IPS DF 4.7 (cell line): ENCODE data around the gene ERCC4.
"Not testable (repeated sequence)": the region's sequence is repeated elsewhere in the genome, so short reads cannot be mapped to it uniquely, and the experiment has no call there.

Experiments used
- DNase-seq: peaks from one replicate; pipeline ENCODE4 v3.0.0-alpha.2; 2013; ENCODE audit warnings: low spot score; ENCODE audit errors: extremely low read depth

The ERCC4 gene

DNA sequence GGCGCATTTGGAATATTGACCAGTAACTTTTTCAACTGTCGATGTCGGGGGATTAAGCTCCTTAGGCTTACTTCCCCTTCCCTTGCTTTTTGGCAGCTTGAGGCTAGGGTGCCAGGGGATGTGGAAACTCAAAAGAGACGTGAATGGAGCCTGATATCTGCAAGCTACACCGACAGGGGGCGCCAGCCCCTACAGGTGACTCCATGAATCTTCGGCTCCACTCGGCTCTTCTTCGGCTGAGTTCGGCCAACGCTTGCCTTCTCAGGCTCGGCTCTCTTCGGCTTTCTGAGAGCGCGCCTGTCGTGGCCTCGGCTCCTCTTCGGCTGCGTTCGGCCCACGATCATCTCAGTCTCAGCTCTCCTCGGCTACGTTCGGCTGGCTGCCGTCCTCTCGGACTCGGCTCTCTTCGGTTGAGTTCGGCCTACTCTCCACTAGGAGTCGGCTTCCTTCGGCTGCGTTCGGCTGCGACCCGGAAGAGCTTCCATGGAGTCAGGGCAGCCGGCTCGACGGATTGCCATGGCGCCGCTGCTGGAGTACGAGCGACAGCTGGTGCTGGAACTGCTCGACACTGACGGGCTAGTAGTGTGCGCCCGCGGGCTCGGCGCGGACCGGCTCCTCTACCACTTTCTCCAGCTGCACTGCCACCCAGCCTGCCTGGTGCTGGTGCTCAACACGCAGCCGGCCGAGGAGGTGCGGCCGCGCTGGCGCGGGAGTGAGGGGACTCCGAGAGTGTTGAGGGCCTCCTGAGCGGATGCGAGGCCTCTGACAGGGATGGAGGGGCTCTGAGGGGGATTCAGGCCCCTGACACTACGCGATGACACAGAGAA, at the start of gene ERCC4:
Gene ERCC4, plus strand, starts transcription at position 472 of the 827 bp plus-strand sequence. Its CDS starts 12 bp downstream, at position 484.
- DNase-seq = peak; percentile 99

DNA sequence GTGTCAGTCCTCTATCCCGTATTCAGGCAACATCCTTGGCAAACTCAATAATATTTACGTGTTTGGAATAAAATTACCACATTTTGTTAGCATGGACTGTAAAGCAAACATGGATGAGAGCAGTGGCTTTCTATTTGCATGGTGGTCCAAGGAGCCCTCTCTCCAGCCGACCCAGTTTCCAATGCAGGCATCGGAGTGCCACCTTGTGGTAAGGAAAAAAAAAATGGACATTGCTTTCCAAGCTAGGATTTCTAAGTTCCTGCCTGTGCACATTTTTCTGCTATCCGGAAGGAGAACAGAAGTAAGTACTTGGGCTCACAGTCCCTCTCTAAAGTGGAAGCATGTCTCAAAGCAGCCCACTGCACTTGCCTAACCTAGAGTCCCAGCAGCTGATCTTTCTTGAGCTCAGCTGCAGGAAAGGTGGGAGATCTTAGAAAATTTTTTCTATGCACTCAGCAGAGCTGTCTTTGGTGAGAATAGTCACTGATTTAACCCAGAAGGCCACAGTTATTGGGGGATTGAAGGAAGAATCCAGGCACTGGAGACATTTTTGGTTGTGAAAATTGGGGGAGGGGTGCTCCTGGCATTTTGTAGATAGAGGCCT, 46.0 kb upstream of the ERCC4 start:
- peak; percentile 14 for DNase-seq

DNA sequence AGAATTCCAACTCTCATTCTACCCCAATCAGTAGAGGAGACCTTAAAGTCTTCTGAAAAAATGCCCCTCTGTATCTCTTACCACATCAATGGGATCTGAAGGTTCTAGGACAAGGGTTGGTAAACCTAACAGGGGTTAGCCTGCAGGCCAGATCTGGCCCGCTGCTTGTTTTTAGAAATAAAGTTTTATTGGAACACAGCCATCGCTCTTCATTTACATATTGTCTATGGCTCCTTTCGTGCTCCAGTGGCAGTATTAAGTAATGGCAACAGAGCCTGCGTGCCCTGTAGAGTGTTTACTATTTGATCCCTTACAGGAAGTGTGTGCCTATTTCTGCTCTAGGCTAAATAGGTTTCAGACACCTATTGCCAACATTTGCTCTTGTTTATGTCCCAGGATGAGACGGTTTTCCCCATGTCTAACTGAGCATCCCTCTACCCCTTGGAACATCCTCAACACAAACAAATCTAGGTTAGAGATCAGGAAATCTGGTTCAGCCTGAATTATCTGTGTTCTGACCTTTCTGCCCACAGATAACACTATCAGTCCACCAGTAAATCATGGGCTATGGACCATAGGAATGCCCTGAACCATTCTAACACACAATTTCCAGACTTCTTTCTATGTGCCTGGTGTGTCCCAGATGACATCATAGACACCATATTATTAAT, 44.2 kb upstream of the ERCC4 start:
- no peak for DNase-seq

DNA sequence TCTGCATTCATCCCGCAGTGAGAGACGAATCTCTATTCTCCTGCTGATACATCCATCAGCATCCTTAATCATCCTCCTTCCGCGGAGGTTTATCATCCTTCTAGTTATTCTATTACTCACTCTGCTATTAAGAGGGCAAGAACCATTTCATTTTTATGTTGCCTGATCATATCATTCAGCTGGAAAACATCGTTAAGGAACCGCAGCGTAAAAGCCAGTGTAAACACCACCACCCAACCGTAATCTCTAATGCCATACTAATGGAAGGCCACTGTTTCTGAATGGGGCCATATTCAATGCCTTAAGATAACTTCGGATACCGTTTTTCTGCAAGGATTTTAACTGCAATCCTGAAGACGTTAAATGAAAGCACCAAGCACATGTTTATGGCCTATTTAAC, 36.7 kb upstream of the ERCC4 start:
- no peak for DNase-seq

DNA sequence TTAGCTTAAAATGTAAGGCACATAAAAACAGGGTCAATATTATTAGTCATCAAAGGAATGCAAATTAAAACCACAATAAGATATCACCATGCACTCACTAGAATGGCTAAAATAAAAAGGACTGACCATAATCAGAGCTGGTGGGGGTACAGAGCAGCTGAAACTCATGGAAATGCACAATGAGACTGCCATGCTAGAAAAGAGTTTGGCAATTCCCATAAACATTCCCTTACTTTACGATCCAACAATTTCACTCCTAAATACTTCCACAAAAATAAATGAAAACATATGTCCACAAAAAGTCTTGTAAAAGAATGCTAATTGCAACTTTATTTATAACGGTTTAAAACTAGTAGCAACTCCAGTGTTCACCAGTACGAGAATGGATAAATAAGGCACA, 36.1 kb upstream of the ERCC4 start:
- DNase-seq = no peak

DNA sequence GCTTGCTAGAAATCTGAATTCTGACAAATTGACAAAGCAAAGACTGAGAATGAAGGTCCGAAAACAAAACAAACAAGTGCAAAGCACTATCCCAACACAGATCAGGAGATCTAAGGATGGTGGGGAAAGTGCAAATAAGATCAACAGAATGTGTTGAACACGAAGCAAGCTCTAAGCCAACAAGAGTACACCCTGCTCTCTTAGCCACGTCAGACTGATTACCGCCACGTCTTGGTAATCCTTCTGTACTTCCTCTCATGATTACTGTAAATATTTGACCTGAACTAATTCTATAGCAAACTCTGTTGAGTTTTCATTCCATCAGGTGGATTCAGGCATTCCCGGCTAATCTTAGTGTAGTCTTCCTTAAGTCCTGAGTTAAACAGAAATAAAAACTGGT, 34.3 kb upstream of the ERCC4 start:
- DNase-seq = no peak

DNA sequence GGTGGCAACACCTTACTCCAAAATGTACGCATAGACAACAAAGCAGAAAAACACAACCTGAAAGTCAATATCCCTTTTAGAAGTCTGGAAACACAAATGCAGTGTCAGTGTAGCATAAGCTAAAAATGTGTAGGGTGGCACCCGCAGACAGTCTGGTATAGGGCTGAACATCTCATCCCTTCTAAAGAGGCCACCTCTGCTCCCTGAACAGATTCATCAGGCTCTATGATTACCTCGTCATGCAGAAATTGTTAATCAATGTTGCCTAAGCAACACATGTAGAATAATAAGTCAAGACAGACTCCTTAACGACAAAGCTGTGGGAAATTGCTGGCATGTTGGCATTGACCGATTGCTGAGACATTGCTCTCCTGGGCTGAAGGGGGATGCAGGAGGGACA, 33.3 kb upstream of the ERCC4 start:
- DNase-seq = no peak

DNA sequence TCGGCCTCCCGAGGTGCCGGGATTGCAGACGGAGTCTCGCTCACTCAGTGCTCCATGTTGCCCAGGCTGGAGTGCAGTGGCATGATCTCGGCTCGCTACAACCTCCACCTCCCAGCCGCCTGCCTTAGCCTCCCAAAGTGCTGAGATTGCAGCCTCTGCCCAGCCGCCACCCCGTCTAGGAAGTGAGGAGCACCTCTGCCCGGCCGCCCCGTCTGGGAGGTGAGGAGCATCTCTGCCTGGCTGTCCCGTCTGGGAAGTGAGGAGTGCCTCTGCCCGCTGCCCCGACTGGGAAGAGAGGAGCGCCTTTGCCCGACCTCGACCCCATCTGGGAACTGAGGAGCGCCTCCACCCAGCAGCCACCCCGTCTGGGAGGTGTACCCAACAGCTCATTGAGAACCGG, 30.6 kb upstream of the ERCC4 start:
- not testable (repeated sequence) for DNase-seq

DNA sequence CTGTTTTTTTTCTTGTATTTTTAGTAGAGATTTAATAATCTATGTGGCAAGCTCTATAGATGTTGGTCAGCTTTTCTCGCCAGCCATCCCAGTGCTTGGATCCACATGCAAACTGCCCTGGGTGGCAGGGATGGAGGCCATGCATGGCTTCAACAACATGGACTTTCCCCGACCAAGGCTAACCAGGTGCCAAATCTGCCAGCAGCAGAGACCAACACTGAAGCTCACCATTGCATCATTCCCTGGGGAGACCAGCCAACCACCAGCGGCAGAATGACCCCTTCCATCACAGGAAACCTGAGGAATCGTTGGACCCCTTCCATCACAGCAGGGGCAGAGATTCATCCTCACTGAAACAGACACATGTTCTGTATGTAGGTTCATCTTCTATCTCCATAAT, 27.7 kb upstream of the ERCC4 start:
- DNase-seq = no peak

DNA sequence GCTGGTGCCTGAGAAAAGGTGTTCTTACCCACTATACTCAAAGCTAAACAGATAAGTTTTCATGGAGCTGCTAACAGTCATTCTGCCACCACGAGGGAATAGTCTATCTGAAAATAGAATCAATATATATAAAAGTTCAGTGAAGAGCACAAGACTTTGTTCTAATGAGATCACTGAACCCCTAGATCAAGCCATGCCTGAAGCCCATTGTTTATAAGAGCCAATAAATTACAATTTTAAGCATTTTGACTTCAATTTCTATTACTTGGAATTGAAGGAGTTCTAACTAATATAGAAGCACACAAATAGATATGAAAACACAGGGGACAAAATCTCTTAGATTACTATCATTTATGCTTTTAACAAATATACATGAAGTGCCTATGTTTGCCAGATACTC, 24.4 kb upstream of the ERCC4 start:
- DNase-seq = no peak

DNA sequence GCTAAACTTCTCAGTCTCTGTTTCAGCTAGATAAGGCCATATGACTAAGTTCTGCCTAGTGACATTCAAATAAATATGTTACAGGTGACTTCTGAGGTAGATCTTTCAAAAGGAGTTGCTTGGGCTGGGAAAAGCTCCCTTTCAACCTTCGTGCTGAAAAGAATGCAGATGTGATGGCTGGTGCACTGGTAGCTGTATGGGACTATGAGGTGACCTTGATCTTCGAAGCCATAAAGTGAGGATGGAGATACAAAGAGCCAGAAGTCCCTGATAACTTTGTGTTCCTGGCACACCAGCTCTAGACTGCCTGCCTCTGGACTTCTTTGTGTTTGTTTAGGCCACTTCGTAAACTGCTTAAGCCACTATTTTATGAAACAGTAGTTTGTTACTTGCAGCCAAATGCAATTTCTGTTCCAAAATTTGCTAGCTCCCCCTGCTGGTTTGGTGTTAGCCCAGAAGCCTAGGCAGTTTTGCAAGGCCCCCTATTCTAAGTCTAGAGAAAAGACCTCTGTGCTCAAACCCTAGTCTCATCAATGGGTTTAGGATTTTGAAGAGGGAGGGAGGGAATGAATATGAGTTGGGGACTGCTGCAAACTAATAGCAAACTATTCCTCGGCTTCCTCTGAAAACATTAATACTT, 23.3 kb upstream of the ERCC4 start:
- DNase-seq = no peak

DNA sequence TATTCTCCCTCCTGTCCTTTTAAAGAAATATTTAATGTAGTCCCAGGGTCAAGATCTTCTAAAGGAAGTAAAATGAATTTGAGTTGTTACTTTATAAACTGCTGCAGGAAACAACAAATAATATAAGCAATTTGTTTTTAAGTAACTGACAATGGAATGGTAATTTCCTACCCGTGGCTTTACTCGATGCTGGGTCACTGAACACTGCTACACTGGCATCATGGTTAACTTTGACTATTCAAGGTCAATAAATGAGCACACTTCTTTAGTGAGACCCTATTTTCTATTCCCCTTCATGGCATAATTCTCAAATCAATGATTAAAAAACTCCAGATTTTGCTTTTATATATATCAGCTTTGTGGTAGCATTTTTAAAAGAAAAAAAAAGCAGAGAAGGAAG, 22.1 kb upstream of the ERCC4 start:
- DNase-seq = no peak

DNA sequence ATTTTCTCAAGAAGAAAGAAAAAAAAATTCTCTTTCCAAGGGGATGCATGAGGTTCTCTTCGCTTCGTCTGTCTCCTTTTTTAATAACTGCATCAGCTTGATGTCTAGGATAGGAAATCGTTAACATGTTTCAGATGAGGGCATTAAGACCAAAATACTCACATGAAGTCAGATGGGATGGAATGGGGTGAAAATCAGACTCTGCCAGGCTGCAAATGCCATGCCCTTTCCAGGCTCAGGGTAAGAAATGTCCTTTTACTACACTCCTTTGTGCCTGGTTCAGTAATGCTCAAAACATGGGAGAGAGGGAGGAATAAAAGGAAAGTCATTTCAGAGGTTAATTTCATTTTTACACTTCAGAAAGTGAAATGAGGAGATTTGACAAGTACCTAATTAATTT, 21.7 kb upstream of the ERCC4 start:
- DNase-seq = no peak

DNA sequence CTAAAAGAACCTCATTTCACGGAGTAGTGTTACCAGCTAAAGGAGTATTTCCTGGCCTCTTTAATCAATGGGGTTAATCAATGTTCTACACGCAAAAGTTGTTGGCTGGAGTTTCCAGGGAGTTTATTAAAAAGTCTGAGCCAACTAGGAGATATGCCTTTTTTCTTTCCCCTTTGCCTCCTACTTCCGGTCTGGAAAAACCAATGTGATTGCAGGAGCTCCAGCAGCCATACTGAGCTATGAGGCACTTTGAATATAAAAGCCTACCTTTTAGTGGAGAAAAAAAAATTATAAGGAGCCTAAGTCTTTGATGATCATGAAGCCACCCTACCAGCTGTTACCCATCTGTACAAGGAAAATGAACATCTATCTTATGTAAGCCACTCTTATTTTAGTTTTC, 17.9 kb upstream of the ERCC4 start:
- DNase-seq = no peak

DNA sequence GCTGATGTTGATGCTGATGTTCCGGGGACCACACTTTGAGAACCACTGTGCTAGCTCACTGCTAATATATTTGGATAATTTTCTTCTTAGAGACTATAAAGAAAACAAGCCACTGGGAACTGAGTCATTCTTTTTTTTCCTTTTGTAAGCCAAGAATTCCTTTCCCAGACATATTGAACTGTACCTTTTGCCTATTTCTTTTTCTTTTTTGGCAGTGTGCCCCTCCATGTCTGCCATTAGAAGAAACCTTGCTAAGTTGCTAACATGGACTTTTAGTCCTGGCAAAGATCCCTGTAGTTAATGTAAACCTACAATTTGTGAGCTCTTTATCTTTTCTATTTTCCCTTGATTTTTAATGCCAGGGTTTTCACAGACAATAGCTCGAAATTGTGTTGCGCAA, 17.3 kb upstream of the ERCC4 start:
- no peak for DNase-seq

DNA sequence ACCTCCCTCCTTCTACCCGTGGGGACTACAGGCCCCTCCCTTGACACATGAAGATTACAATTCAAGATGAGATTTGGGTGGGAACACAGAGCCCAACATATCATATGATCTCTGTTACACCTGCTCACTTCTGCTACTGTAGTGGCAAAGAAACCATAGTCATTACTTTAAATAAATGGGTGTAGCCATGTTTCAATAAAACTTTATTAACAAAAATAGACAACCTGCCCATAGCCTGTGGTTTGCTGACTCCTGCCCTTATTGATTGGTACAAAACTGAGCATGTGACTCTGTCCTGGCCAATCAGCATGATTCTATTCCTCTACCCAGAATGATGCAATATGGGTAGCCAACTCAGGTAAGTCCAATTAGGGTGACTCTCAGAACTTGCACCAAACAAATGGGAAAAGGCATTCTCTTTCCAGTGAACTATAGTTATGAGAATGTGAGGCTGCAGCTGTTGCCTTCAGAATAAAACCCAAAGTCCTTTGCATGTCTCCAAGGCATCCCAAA, 15.7 kb upstream of the ERCC4 start:
- no peak for DNase-seq

DNA sequence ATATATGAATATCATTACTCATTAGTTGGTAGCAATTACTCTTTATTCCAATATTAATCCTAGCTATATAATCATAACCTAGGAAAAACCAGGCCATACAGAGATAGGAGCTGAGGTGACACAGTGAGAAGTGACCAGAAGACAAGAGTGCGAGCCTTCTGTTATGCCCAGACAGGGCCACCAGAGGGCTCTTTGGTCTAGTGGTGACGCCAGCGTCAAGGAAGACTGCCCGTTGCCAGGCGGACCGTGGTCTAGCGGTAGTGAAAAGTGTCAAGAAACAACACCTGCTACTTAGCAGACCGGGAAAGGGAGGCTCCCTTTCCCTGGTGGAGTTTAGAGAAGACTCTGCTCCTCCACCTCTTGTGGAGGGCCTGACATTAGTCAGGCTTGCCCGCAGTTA, 15.1 kb upstream of the ERCC4 start:
- not testable (repeated sequence) for DNase-seq

DNA sequence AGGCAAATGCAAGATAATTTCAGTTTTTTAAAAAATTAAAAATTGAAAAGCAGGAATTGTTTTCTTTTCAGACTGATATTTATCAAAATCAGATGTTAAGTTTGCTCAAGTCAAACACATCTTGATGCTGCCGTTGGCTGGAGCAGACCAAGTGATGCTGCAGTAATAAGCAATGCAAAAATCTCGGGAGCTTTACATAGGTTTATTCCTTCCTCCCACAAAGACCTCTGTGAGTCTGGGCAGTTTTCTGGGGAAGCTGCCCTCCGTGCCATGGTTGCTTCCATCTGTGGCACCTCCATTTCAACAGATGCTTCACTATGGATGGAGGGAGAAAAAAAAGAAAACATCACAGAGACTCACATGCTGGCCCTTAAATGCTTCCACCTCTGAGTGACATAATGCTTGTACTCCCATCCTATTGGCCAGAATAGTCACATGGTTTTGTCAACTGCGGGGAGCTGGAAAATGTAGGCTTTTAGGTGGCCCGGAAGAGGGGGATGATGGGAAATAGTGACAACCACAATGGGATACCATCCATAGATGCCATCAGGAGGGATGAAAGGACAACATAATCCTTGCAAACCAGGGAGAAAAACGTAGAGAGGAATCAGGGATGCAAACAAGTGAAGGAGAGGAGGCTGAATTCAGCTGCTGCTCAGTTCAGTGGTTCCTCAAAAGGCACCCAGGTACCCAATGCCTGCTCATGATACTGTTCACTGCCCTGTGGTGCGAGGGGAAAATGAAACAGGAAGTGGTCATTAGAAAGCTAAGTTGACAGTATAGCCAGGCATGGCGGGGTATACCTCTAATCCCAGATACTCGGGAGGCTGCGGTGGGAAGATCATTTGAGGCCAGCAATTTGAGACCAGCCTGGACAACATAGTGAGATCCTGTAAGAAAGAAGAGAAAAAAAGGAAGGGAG, 13.5 kb upstream of the ERCC4 start:
- DNase-seq = no peak

DNA sequence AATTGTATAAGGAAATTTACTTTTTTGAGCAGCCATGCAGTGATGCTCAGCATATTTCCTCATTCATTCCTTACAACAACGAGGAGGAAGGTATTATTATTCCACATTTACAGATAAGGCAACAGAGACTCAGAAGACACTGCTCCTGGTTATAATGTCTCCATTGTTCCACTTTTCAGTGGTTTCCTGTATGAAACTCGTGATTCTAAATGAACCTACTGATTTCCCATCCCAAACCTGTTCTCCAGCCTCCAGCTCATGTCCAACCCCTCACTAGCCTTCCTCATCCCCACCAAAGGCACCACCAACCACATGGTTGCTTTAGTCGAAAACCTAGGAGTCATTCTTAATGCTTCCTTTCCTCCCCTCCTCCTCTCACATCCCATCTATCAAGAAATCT, 12.5 kb upstream of the ERCC4 start:
- no peak for DNase-seq

DNA sequence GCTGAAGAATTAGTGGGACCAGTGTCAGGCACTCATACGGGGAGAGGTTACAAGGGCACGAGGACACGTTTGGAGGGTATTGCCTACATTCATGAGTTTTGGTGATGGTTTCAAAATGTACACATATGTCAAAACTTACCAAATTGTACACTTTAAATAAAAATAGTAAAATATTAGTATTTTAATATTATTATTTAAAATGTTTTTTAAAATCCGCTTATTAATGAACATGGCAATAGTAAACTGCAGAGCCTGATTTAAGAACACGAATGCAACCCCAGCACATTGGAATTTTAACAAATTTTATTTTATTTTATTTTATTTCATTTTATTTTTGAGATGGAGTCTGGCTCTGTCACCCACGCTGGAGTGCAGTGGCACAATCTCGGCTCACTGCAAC, 10.9 kb upstream of the ERCC4 start:
- no peak for DNase-seq

DNA sequence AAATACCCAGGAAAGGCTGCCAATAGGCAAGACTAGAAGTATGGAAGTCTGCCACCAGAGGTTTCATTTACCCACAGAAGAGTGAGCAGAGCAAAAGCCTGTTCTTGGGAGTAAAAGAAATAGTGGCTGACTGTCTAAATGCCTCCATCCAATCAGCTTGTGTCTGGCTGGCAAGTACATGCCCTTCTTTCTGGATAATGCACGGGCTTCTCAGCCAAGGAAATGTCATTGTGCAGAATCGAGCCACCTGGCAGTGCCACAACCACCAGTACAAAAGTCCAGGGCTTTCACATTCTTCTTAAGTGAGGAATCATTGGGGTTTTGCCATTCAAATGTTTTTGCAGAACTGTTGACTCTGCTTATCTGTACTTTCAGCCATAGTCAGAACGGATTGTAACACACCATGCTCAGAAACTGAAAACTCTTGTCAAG, 10.1 kb upstream of the ERCC4 start:
- DNase-seq = no peak
